WTC11 (cell line): Measurements from ENCODE around the gene PPP1R15B. TPM values are rescaled to one million over a fixed set of nuclear protein-coding genes. Genes with fewer than 3 reads are reported as not detected.

Experiments
- ATAC-seq: fragments of 200-7000 bp; cut with Tn5 transposase; 2 replicates; pipeline ENCODE4 v1.10.0; 2021; ENCODE audit warnings: mild to moderate bottlenecking, moderate library complexity
- CTCF ChIA-PET: fragments of 300-600 bp; sonication (Branson Sonifier 250); formaldehyde crosslinking; loops from one replicate; lab custom pipeline; 2021; ENCODE audit warnings: antibody characterized with exemption; lab: Charles Lee
- POLR2A ChIA-PET: fragments of 350-600 bp; sonication (Branson Sonifier 250); formaldehyde crosslinking; loops from one replicate; lab custom pipeline; 2021; ENCODE audit warnings: antibody characterized with exemption; lab: Charles Lee
- DNase-seq: peaks from one replicate; pipeline ENCODE4 v3.0.0; 2021; ENCODE audit warnings: low spot score
- H3K27ac Mint-ChIP-seq: 2 replicates; pipeline ENCODE4 v1.8.0; 2021; ENCODE audit warnings: mixed read lengths
- H3K27me3 Mint-ChIP-seq: 2 replicates; pipeline ENCODE4 v1.8.0; 2021; ENCODE audit warnings: low read depth, mild to moderate bottlenecking, moderate library complexity, mixed read lengths
- H3K36me3 Mint-ChIP-seq: 2 replicates; pipeline ENCODE4 v1.8.0; 2021; ENCODE audit warnings: mixed read lengths
- H3K4me1 Mint-ChIP-seq: 2 replicates; pipeline ENCODE4 v1.8.0; 2022; ENCODE audit warnings: mixed read lengths
- H3K4me3 Mint-ChIP-seq: 2 replicates; pipeline ENCODE4 v1.8.0; 2021; ENCODE audit warnings: mild to moderate bottlenecking, moderate library complexity, mixed read lengths
- H3K9me3 Mint-ChIP-seq: 2 replicates; pipeline ENCODE4 v1.8.0; 2021; ENCODE audit warnings: mixed read lengths
- ATF1 ChIP-seq: sonication (generic); formaldehyde crosslinking; IDR thresholded peaks from 2 replicates; pipeline ENCODE4 v1.8.1; 2023; ENCODE audit warnings: mild to moderate bottlenecking, moderate library complexity, missing genetic modification reagents
- CBFB ChIP-seq: sonication (generic); formaldehyde crosslinking; IDR thresholded peaks from 2 replicates; pipeline ENCODE4 v1.8.1; 2022; ENCODE audit warnings: mild to moderate bottlenecking, low read depth, missing genetic modification reagents
- CREM ChIP-seq: sonication (generic); formaldehyde crosslinking; IDR thresholded peaks from 2 replicates; pipeline ENCODE4 v1.8.1; 2022; ENCODE audit warnings: mild to moderate bottlenecking, missing genetic modification reagents, moderate library complexity
- ELF4 ChIP-seq: sonication (generic); formaldehyde crosslinking; IDR thresholded peaks from 2 replicates; pipeline ENCODE4 v1.8.1; 2022; ENCODE audit warnings: low read depth, mild to moderate bottlenecking, moderate library complexity, missing genetic modification reagents
- EMX1 ChIP-seq: fragments of 250-450 bp; sonication (Bioruptor Pico); IDR thresholded peaks from 2 replicates; pipeline ENCODE4 v1.8.0; 2021; ENCODE audit warnings: mild to moderate bottlenecking
- ETV6 ChIP-seq: sonication (generic); formaldehyde crosslinking; IDR thresholded peaks from 2 replicates; pipeline ENCODE4 v1.8.1; 2022; ENCODE audit warnings: mild to moderate bottlenecking, missing genetic modification reagents
- JUN ChIP-seq: sonication (generic); formaldehyde crosslinking; IDR thresholded peaks from 2 replicates; pipeline ENCODE4 v1.8.0; 2023; ENCODE audit warnings: mild to moderate bottlenecking, missing genetic modification reagents
- MXD4 ChIP-seq: fragments of 250-450 bp; sonication (Bioruptor Pico); IDR thresholded peaks from 2 replicates; pipeline ENCODE4 v1.8.0; 2021; ENCODE audit warnings: mild to moderate bottlenecking, moderate library complexity, borderline replicate concordance
- NR2C2 ChIP-seq: sonication (generic); formaldehyde crosslinking; IDR thresholded peaks from 2 replicates; pipeline ENCODE4 v1.8.0; 2022; ENCODE audit warnings: mild to moderate bottlenecking, missing genetic modification reagents
- SMAD3 ChIP-seq: sonication (generic); formaldehyde crosslinking; IDR thresholded peaks from 2 replicates; pipeline ENCODE4 v1.8.0; 2022; ENCODE audit warnings: missing genetic modification reagents, mild to moderate bottlenecking, borderline replicate concordance
- SMAD4 ChIP-seq: sonication (generic); formaldehyde crosslinking; IDR thresholded peaks from 2 replicates; pipeline ENCODE4 v1.8.0; 2022; ENCODE audit warnings: mild to moderate bottlenecking, missing genetic modification reagents
- SP1 ChIP-seq: sonication (generic); formaldehyde crosslinking; conservative IDR thresholded peaks from 2 replicates; pipeline ENCODE4 v1.8.1; 2022; ENCODE audit warnings: missing genetic modification reagents
- TEAD1 ChIP-seq: sonication (generic); formaldehyde crosslinking; IDR thresholded peaks from 2 replicates; pipeline ENCODE4 v1.8.0; 2022; ENCODE audit warnings: mild to moderate bottlenecking, missing genetic modification reagents
- ZNF138 ChIP-seq: sonication (generic); formaldehyde crosslinking; conservative IDR thresholded peaks from 2 replicates; pipeline ENCODE4 v1.8.1; 2022; ENCODE audit warnings: mild to moderate bottlenecking, moderate library complexity, missing genetic modification reagents
- total RNA-seq: library from RNA; stranded (reverse); gene quantifications from 3 replicates; pipeline ENCODE4 v1.2.3, GENCODE V29; 2021
- TF ChIP-seq, protein P1 (sequence below): sonication (generic); formaldehyde crosslinking; IDR thresholded peaks from 2 replicates; pipeline ENCODE4 v1.8.1; 2023; ENCODE audit warnings: mild to moderate bottlenecking, missing genetic modification reagents, moderate library complexity
- TF ChIP-seq, protein P2 (sequence below): sonication (generic); formaldehyde crosslinking; IDR thresholded peaks from 2 replicates; pipeline ENCODE4 v1.8.1; 2022; ENCODE audit warnings: low read depth, mild to moderate bottlenecking, moderate library complexity, missing genetic modification reagents, borderline replicate concordance
- TF ChIP-seq, protein P3 (sequence below): sonication (generic); formaldehyde crosslinking; IDR thresholded peaks from 2 replicates; pipeline ENCODE4 v1.8.1; 2022; ENCODE audit warnings: mild to moderate bottlenecking, moderate library complexity, missing genetic modification reagents
- TF ChIP-seq, protein P4 (sequence below): sonication (generic); formaldehyde crosslinking; IDR thresholded peaks from 2 replicates; pipeline ENCODE4 v1.8.1; 2023; ENCODE audit warnings: mild to moderate bottlenecking, missing genetic modification reagents
- TF ChIP-seq, protein P5 (sequence below): sonication (generic); formaldehyde crosslinking; IDR thresholded peaks from 2 replicates; pipeline ENCODE4 v1.8.1; 2022; ENCODE audit warnings: low read depth, missing genetic modification reagents, borderline replicate concordance

Gene PPP1R15B
- total RNA-seq, 1 experiment from 2014 or later = 47.7 TPM

DNA sequence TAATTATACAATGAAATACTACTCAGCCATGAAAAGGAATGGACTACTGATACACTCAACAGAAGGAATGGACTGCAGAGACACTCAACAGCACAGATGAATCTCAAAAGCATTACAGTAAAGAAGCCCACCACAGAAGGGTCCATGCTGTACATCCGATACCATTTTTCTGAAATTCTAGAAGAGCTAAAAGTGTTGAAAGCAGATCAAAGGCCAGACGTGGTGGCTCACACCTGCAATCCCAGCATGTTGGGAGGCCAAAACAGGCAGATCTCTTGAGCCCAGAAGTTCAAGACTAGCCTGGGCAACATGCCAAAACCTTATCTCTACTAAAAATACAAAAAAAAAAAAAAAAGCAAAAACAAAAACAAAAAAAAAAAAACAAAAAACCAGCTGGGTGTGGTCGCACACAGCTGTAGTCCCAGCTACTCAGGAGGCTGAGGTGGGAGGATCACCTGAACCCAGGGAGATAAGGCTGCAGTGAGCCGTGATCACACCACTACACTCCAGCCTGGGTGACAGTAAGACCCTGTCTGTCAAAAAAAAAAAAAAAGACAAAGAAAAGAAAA, 15.5 kb downstream of the PPP1R15B start (continued):
- TF ChIP-seq, protein P1, sequence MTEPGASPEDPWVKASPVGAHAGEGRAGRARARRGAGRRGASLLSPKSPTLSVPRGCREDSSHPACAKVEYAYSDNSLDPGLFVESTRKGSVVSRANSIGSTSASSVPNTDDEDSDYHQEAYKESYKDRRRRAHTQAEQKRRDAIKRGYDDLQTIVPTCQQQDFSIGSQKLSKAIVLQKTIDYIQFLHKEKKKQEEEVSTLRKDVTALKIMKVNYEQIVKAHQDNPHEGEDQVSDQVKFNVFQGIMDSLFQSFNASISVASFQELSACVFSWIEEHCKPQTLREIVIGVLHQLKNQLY = no peak
- TF ChIP-seq, protein P2, sequence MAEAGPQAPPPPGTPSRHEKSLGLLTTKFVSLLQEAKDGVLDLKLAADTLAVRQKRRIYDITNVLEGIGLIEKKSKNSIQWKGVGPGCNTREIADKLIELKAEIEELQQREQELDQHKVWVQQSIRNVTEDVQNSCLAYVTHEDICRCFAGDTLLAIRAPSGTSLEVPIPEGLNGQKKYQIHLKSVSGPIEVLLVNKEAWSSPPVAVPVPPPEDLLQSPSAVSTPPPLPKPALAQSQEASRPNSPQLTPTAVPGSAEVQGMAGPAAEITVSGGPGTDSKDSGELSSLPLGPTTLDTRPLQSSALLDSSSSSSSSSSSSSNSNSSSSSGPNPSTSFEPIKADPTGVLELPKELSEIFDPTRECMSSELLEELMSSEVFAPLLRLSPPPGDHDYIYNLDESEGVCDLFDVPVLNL (CRISPR knock-in tag) = no peak
- TF ChIP-seq CBFB (CRISPR knock-in tag) (no peak), ETV6 (CRISPR knock-in tag) (no peak), TEAD1 (CRISPR knock-in tag) (no peak), JUN (CRISPR knock-in tag) (no peak)

DNA sequence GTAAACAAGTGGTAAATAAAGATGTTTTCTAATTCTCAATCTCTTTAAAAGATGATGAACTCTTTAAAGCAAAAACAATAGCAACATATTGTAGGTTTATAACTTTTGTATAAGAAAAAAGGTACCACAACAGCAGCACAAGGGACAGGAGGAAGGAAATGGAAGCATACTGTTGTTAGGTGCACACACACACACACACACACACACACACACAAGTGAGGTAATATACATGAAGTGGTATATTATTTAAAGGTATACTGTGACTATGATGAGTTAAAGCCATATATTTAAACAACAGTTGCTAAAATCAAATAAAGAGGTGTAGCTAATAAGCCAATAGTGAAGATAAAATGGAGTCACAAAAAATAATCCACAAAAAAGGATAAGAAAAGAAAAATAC, 20.0 kb downstream of the PPP1R15B start:
- H3K4me3 Mint-ChIP-seq = no peak overlapping the region
- H3K36me3 Mint-ChIP-seq = no peaks in the 10 kb centered on the region
- peaks cover 3% of the 10 kb centered on the region for H3K9me3 Mint-ChIP-seq
- DNase-seq = no peak
- POLR2A ChIA-PET = no interaction called here
- H3K27ac Mint-ChIP-seq = no peak overlapping the region
- no peaks in the 10 kb centered on the region for H3K4me1 Mint-ChIP-seq
- no peak for TF ChIP-seq ZNF138 (CRISPR knock-in tag)
- TF ChIP-seq TEAD1 (CRISPR knock-in tag) = no peak
- TF ChIP-seq ATF1 (CRISPR knock-in tag) = no peak
- TF ChIP-seq, protein P3, sequence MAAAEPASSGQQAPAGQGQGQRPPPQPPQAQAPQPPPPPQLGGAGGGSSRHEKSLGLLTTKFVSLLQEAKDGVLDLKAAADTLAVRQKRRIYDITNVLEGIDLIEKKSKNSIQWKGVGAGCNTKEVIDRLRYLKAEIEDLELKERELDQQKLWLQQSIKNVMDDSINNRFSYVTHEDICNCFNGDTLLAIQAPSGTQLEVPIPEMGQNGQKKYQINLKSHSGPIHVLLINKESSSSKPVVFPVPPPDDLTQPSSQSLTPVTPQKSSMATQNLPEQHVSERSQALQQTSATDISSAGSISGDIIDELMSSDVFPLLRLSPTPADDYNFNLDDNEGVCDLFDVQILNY (CRISPR knock-in tag) = no peak
- no peak for TF ChIP-seq SMAD3 (CRISPR knock-in tag)
- TF ChIP-seq, protein P4, sequence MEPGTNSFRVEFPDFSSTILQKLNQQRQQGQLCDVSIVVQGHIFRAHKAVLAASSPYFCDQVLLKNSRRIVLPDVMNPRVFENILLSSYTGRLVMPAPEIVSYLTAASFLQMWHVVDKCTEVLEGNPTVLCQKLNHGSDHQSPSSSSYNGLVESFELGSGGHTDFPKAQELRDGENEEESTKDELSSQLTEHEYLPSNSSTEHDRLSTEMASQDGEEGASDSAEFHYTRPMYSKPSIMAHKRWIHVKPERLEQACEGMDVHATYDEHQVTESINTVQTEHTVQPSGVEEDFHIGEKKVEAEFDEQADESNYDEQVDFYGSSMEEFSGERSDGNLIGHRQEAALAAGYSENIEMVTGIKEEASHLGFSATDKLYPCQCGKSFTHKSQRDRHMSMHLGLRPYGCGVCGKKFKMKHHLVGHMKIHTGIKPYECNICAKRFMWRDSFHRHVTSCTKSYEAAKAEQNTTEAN = no peak
- no peak for TF ChIP-seq NR2C2 (CRISPR knock-in tag)
- no peak for TF ChIP-seq SMAD4 (CRISPR knock-in tag)
- TF ChIP-seq MXD4 (CRISPR knock-in tag) = no peak
- TF ChIP-seq CREM (CRISPR knock-in tag) = no peak
- no peak for TF ChIP-seq SP1 (CRISPR knock-in tag)
- no peak for TF ChIP-seq ELF4 (CRISPR knock-in tag)
- TF ChIP-seq EMX1 (CRISPR knock-in tag) = no peak
- TF ChIP-seq, protein P5, sequence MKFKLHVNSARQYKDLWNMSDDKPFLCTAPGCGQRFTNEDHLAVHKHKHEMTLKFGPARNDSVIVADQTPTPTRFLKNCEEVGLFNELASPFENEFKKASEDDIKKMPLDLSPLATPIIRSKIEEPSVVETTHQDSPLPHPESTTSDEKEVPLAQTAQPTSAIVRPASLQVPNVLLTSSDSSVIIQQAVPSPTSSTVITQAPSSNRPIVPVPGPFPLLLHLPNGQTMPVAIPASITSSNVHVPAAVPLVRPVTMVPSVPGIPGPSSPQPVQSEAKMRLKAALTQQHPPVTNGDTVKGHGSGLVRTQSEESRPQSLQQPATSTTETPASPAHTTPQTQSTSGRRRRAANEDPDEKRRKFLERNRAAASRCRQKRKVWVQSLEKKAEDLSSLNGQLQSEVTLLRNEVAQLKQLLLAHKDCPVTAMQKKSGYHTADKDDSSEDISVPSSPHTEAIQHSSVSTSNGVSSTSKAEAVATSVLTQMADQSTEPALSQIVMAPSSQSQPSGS (CRISPR knock-in tag) = no peak
- ATAC-seq = no peak
- no peaks in the 10 kb centered on the region; the same call in 1 of the 2 replicates for H3K27me3 Mint-ChIP-seq
- CTCF ChIA-PET = interaction anchor here (0.8 to 1.1 kb wide), 2 partner anchors 40 to 178 kb away, joined by 3 read pairs; partner anchors contain the start of gene GOLT1A
